ENCODE measurements around the gene IL1F10.
A peak's percentile ranks its signal among the peaks of the same experiment; 100 is the strongest.

The IL1F10 gene

DNA sequence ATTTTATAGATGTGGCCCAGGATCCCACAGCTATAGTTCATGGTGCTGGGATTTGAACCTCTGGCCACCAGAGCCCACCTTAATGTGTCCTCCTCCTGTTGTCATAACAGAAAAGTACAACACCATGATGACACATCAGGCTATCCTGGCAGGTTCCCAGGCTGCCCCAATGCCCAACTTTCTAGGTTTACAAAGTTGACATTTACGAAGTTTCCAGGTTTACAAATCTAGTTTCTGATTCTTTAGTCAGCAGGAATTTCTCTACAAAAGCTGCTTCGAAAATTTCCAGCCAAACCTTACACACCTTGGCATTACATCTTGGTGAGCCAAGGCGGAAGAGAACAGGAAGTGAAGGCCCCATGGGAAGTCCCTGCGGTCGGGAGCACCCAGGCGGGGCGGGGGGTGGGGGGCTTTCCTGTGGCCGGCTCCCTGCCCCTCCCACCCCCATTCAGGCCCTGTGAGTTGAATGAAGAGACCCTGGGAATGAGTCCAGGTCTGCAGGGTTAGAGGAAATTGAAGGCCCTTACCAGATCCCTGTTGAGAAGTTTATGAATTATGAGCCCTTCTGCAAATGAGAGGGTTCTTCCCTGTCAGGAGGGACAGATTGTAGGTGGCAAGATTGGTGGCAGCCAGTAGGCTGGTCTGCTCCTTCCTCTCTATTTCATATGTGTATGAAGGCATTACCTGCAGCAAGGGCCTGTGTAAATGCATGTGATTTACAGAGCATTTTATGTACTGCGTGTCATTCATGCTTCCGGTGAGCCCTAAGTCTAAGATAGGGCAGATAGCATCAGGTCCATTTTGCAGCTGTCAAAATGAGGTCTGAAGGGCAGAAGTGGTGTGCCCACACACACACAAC lies 48.6 kb downstream of the IL1F10 start:
- Histone ChIP-seq H3K9me3 (ENCODE audit: severe bottlenecking) (no peaks in the 10 kb centered on the region), H3K4me3 (ENCODE audit: severe bottlenecking) (no peak overlapping the region), H3K36me3 (ENCODE audit: low read depth) (no peaks in the 10 kb centered on the region), H3K27ac (ENCODE audit: poor library complexity, severe bottlenecking) (peak overlapping the region; percentile 29), H3K4me1 (ENCODE audit: insufficient read depth, poor library complexity, severe bottlenecking) (peaks cover 13% of the 10 kb centered on the region), H3K27me3 (ENCODE audit: insufficient read depth, poor library complexity, severe bottlenecking) (no peaks in the 10 kb centered on the region)
- no peak for ATAC-seq (ENCODE audit: low read depth)
- TF ChIP-seq, protein P1, sequence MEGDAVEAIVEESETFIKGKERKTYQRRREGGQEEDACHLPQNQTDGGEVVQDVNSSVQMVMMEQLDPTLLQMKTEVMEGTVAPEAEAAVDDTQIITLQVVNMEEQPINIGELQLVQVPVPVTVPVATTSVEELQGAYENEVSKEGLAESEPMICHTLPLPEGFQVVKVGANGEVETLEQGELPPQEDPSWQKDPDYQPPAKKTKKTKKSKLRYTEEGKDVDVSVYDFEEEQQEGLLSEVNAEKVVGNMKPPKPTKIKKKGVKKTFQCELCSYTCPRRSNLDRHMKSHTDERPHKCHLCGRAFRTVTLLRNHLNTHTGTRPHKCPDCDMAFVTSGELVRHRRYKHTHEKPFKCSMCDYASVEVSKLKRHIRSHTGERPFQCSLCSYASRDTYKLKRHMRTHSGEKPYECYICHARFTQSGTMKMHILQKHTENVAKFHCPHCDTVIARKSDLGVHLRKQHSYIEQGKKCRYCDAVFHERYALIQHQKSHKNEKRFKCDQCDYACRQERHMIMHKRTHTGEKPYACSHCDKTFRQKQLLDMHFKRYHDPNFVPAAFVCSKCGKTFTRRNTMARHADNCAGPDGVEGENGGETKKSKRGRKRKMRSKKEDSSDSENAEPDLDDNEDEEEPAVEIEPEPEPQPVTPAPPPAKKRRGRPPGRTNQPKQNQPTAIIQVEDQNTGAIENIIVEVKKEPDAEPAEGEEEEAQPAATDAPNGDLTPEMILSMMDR (IDR thresholded peaks at IDR 0.05; ENCODE audit: poor library complexity, severe bottlenecking) = no peak
- no peak for DNase-seq (ENCODE audit: low spot score)

DNA sequence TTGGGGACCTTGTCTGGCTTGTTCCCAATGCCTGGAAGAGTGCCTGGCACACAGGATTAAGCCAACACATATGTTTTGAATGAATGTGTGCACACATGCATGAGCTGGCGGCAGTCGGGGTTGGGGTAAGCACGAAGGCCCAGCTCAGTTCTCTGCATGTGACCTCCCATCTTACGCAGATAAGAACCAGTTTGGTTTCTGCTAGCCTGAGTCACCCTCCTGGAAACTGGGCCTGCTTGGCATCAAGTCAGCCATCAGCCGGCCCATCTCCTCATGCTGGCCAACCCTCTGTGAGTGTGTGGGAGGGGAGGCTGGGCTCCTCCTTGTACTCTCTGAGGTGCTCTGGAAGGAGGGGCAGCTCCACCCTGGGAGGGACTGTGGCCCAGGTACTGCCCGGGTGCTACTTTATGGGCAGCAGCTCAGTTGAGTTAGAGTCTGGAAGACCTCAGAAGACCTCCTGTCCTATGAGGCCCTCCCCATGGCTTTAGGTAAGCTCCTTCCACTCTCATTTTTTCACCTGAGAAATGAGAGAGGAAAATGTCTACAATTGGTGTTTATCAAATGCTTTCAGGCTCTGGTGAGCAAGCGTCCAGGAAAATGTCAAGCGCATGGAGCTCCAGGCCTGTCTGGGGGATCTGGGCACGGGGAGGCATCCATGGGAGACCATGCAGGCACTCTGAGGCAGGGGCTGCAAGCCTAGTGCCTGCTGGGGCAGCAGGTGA lies 49.9 kb downstream of the IL1F10 start:
- peaks cover 13% of the 10 kb centered on the region for H3K4me1 ChIP-seq (ENCODE audit: insufficient read depth, poor library complexity, severe bottlenecking)
- H3K36me3 ChIP-seq (ENCODE audit: low read depth) = no peaks in the 10 kb centered on the region
- H3K9me3 ChIP-seq (ENCODE audit: severe bottlenecking) = no peaks in the 10 kb centered on the region
- peak overlapping the region; percentile 29 for H3K27ac ChIP-seq (ENCODE audit: poor library complexity, severe bottlenecking)
- TF ChIP-seq, protein P1 (IDR thresholded peaks at IDR 0.05; ENCODE audit: poor library complexity, severe bottlenecking) = no peak
- H3K4me3 ChIP-seq (ENCODE audit: severe bottlenecking) = no peak overlapping the region
- DNase-seq (ENCODE audit: low spot score) (peak; percentile 86), ATAC-seq (ENCODE audit: low read depth) (peak; percentile 96)
- H3K27me3 ChIP-seq (ENCODE audit: insufficient read depth, poor library complexity, severe bottlenecking) = no peaks in the 10 kb centered on the region

DNA sequence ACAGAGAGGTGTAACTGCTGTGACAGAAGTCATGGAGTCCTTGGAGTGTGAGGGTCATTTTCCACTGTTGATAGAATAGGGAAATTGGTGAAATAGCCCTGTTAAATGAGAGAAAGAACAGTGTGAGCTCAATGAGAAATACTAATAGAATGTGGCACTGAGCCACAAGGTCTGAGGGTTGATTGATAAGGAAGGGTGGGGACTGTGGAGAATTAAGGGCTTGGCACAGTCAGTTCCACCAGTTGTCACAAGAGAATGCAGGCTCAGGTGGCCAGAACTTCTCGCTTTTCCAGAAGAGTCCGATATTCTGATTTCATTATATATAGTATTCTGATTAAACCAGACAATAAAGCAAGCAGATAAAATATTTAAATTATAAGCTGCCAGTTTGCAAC lies 50.5 kb downstream of the IL1F10 start:
- Histone ChIP-seq H3K27me3 (ENCODE audit: insufficient read depth, poor library complexity, severe bottlenecking) (no peaks in the 10 kb centered on the region), H3K4me3 (ENCODE audit: severe bottlenecking) (no peak overlapping the region), H3K36me3 (ENCODE audit: low read depth) (no peaks in the 10 kb centered on the region), H3K4me1 (ENCODE audit: insufficient read depth, poor library complexity, severe bottlenecking) (peaks cover 13% of the 10 kb centered on the region), H3K27ac (ENCODE audit: poor library complexity, severe bottlenecking) (peak overlapping the region; percentile 29), H3K9me3 (ENCODE audit: severe bottlenecking) (no peaks in the 10 kb centered on the region)
- TF ChIP-seq, protein P1 (IDR thresholded peaks at IDR 0.05; ENCODE audit: poor library complexity, severe bottlenecking) = no peak
- DNase-seq (ENCODE audit: low spot score) (no peak), ATAC-seq (ENCODE audit: low read depth) (no peak)

DNA sequence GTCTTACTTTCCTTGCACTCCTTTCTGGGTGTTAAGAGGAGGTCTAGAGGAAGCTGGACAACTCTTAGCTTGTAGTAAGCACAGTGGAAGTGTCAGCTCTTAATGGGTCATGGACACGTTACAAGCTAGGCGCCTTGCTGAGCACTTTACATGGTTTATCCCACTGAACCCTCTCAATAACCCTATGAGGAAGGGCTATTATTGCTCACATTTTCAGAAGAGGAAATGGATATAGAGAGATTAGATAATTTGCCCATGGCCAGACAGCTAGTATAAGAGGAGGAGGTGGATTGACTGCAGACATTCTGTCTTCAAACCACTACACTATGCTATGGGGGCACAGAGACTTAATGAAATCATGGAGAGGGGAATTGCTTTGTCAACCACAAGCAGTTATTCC lies 51.3 kb downstream of the IL1F10 start:
- Histone ChIP-seq H3K36me3 (ENCODE audit: low read depth) (no peaks in the 10 kb centered on the region), H3K4me3 (ENCODE audit: severe bottlenecking) (no peak overlapping the region), H3K4me1 (ENCODE audit: insufficient read depth, poor library complexity, severe bottlenecking) (peaks cover 13% of the 10 kb centered on the region), H3K9me3 (ENCODE audit: severe bottlenecking) (no peaks in the 10 kb centered on the region), H3K27ac (ENCODE audit: poor library complexity, severe bottlenecking) (no peak overlapping the region), H3K27me3 (ENCODE audit: insufficient read depth, poor library complexity, severe bottlenecking) (no peaks in the 10 kb centered on the region)
- TF ChIP-seq, protein P1 (IDR thresholded peaks at IDR 0.05; ENCODE audit: poor library complexity, severe bottlenecking) = no peak
- DNase-seq (ENCODE audit: low spot score) (no peak), ATAC-seq (ENCODE audit: low read depth) (no peak)
